Fibroblast of the aortic adventitia (primary cell): ENCODE measurements around the gene AAGAB. TPM values are rescaled to one million over a fixed set of nuclear protein-coding genes. Genes with fewer than 3 reads are reported as not detected.
"Not testable (repeated sequence)": the region's sequence is repeated elsewhere in the genome, so short reads cannot be mapped to it uniquely, and the experiment has no call there.

Experiments used
- DNase-seq: peaks from one replicate; pipeline ENCODE4 v3.0.0-alpha.2; 2010; ENCODE audit warnings: low read depth
- H3K4me3 ChIP-seq: 2 replicates; pipeline ENCODE4 v1.5.1; 2011; ENCODE audit warnings: low read depth, mild to moderate bottlenecking, control low read depth, low read length, moderate library complexity
- total RNA-seq: library from RNA; depleted of rRNA; stranded (reverse); fragments of >200 nt; gene quantifications from 2 replicates; pipeline ENCODE4 v1.2.3, GENCODE V29; 2012; ENCODE audit warnings: low replicate concordance
- TF ChIP-seq, protein P1 (sequence below): IDR thresholded peaks from 2 replicates; pipeline ENCODE4 v1.5.1; 2011; ENCODE audit warnings: mild to moderate bottlenecking, low read length, control low read depth, inconsistent platforms; ENCODE audit not compliant: insufficient read depth

Gene AAGAB
- total RNA-seq, 1 donor, result 43.7 TPM

DNA sequence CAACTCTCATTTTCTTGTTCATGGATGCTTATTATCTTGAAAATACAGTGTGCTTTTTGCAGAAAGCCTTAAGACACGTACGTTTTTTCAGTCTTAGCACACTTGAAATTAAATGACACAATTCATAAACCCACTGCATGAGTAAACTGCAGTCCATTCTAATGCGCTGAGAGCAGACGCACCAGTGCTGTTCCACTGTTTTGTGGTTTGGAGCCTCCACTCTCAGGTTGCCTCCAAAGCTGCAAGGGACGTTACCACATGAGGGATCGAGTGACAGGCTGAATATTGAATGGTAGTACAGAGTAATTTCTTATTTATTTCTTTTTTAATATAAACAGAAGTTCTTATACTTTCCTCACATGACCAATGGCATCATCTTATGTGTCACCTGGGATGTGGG, 12.4 kb upstream of the AAGAB start:
- H3K4me3 ChIP-seq, result no peak overlapping the region
- no peak for DNase-seq
- TF ChIP-seq, protein P1, sequence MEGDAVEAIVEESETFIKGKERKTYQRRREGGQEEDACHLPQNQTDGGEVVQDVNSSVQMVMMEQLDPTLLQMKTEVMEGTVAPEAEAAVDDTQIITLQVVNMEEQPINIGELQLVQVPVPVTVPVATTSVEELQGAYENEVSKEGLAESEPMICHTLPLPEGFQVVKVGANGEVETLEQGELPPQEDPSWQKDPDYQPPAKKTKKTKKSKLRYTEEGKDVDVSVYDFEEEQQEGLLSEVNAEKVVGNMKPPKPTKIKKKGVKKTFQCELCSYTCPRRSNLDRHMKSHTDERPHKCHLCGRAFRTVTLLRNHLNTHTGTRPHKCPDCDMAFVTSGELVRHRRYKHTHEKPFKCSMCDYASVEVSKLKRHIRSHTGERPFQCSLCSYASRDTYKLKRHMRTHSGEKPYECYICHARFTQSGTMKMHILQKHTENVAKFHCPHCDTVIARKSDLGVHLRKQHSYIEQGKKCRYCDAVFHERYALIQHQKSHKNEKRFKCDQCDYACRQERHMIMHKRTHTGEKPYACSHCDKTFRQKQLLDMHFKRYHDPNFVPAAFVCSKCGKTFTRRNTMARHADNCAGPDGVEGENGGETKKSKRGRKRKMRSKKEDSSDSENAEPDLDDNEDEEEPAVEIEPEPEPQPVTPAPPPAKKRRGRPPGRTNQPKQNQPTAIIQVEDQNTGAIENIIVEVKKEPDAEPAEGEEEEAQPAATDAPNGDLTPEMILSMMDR, result no peak

DNA sequence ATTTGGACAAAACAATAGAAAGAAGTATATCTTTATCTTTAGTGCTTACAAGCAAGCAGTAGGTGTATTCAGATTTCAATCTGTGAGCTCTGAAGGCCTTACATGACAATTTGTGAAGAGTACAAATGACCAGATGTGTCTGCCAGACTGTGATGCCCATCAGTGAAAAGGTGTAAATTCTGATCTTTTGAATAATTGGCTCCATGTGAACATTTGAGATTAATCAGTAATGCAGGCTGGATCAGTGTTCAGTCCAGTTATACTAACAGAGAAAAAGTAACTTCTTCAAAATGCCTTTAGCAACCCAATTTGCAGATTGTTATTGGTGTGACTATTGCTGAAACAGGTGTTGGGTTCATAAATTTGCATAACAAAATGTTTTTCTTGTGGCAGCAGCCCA, 5.3 kb upstream of the AAGAB start:
- DNase-seq, result no peak
- H3K4me3 ChIP-seq, result no peak overlapping the region
- TF ChIP-seq, protein P1, result no peak

DNA sequence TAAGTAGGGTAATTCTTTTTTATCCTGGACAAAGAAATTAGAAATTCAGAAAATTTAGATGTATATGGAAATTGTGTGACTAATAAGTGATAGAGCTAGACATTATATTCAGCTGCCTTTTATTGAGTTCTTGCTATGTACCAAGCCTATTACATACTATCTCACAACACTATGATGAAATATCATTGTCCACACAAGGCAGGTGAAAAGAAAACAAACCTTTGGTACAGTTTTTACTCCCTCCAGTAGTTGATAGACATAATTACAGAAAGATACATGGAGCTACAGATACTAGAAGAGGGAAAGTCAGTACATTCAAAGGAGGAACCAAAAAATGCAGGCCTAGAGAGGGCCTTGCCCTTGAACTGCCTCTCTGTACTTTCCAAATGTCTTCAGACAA, 4.9 kb upstream of the AAGAB start:
- TF ChIP-seq, protein P1, result no peak
- H3K4me3 ChIP-seq, result no peak overlapping the region
- no peak for DNase-seq

DNA sequence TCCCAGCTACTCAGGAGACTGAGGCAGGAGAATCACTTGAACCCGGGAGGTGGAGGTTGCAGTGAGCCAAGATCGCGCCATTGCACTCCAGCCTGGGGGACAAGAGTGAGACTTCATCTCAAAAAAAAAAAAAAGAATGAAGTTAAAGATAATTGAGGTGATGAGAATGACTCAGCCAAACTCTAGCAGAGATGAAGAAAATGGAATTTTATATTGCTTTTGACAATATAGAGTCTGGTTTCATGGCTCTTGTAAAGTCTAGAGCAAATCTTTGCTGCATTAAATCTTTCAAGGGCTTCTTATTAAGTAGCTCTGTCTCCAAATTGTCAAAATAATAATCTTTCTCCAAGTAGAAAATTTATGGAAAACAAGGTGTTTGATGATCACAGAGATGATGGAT, 4.0 kb upstream of the AAGAB start:
- not testable (repeated sequence) for DNase-seq, H3K4me3 ChIP-seq

DNA sequence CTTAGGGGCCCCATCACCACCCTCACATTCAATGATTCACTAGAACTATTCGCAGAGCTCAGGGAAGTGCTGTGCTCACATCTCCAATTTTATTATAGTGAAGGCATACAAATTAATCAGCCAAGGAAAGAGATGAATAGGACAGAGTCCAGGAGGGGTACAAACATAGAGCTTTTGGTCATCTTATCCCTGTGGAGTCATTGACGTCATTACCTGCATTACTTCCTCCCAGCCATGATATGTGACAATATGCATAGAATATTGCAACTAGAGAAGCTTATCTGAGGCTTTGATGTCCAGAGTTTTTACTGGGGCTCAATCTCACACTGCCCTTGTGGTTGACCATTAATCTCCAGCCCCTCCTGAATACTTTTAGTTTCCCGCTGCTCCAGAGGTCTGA, 1.6 kb upstream of the AAGAB start:
- TF ChIP-seq, protein P1, result no peak
- DNase-seq, result no peak

DNA sequence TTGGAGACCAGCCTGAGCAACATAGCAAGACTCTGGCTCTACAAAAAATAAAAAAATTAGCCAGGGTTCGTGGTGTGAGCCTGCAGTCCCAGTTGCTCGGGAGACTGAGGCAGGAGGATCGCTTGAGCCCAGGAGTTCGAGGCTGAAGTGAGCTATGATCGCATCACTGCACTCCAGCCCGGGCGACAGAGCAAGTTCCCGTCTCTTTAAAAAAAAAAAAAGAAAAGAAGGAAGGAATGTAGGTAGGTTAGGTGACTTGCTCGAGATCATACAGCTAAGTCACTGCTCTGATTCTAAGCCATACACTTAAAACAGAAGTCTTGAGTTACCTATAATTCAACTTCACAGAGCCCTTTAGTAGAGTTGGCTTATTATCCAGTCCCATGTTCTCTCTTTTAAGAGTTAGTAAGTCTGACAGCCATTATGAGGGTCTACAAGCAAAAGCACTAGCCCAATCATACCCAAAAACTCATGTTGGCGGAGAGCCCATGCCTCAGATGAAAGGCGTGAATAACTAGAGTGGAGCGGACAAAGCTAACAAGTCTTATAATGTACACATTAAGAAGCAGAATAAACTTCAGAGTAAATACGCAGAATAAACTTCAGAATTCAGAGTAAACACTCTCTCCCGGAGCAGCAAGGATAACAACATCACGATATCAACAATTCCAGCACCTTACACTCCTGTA, 768 bp downstream of the AAGAB start:
- peak overlapping the region; percentile 73 for H3K4me3 ChIP-seq
- DNase-seq, result peak; percentile 47
- TF ChIP-seq, protein P1, result no peak

More for the DNA sequence above, 1.6 kb upstream of the AAGAB start:
- no peak overlapping the region for H3K4me3 ChIP-seq

DNA sequence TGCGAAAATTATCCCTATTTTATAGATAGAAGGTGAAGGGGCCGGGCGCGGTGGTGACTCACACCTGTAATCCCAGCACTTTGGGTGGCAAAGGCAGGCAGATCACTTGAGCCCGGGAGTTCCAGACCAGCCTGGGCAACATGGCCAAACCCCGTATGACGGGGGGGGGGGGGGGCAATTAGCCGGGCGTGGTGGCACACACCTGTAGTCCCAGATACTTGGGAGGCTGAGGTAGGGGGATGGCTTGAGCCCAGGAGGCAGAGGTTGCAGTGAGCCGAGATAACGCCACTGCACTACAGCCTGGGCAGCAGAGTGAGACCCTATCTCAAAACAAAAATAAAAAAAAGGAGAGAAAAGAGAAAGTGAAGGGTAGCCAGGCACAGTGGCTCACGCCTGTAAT, 1.4 kb downstream of the AAGAB start:
- DNase-seq, result no peak
- TF ChIP-seq, protein P1, result no peak
- H3K4me3 ChIP-seq, result peak overlapping the region; percentile 73
